HEK293 (cell line): ENCODE results near the gene PPIL3.

Experiments
- CTCF ChIA-PET: fragments of 350-600 bp; formaldehyde crosslinking; extraction: SDS; loops from one replicate; lab custom pipeline; 2021; ENCODE audit warnings: antibody characterized with exemption; lab: Yijun Ruan, JAX
- POLR2A ChIA-PET: fragments of 300-600 bp; formaldehyde crosslinking; extraction: SDS; loops from one replicate; lab custom pipeline; 2020; ENCODE audit warnings: antibody characterized with exemption, inconsistent platforms; lab: Yijun Ruan, JAX
- H3K27ac ChIP-seq: fragments of 200-500 bp; sonication (Bioruptor generic); 2 replicates; pipeline ENCODE4 v1.5.1; 2014; ENCODE audit warnings: low read depth, low read length, control low read depth, inconsistent platforms; ENCODE audit errors: extremely low read depth
- H3K36me3 ChIP-seq, 2 experiments: fragments of 200-500 bp in 1 of 2; sonication (Bioruptor generic) in 1 of 2; 1 replicate in 1 of 2; 2 replicates in 1 of 2; pipeline ENCODE4 v1.5.1; 2014 to 2017; ENCODE audit warnings: inconsistent platforms in 2 of 2, low read length in 2 of 2; ENCODE audit not compliant: control insufficient read depth in 2 of 2, insufficient read depth in 1 of 2
- H3K4me1 ChIP-seq: fragments of 200-500 bp; sonication (Bioruptor generic); 2 replicates; pipeline ENCODE4 v1.5.1; 2014; ENCODE audit warnings: mild to moderate bottlenecking, low read length, inconsistent platforms; ENCODE audit not compliant: control insufficient read depth, insufficient read depth
- H3K4me3 ChIP-seq: 2 replicates; pipeline ENCODE4 v1.5.1; 2011; ENCODE audit warnings: low read depth, mild to moderate bottlenecking, control low read depth, low read length, moderate library complexity
- H3K9me3 ChIP-seq: fragments of 200-500 bp; sonication (Bioruptor generic); 2 replicates; pipeline ENCODE4 v1.5.1; 2014; ENCODE audit warnings: low read depth, low read length, inconsistent platforms; ENCODE audit not compliant: control insufficient read depth, insufficient read depth
- BCL11B ChIP-seq: fragments of 450-650 bp; formaldehyde crosslinking; IDR thresholded peaks from 2 replicates; pipeline ENCODE4 v1.5.1; 2016; ENCODE audit warnings: low read depth, missing biosample characterization, missing genetic modification characterization
- RBAK ChIP-seq: fragments of 450-650 bp; formaldehyde crosslinking; IDR thresholded peaks from 2 replicates; pipeline ENCODE4 v1.5.1; 2016; ENCODE audit warnings: missing biosample characterization, missing genetic modification characterization
- SCRT1 ChIP-seq: fragments of 450-650 bp; formaldehyde crosslinking; IDR thresholded peaks from 2 replicates; pipeline ENCODE4 v1.5.1; 2016; ENCODE audit warnings: missing biosample characterization, missing genetic modification characterization, borderline replicate concordance
- SETDB1 ChIP-seq: IDR thresholded peaks from one replicate; pipeline ENCODE4 v1.6.1; 2017; ENCODE audit warnings: mild to moderate bottlenecking, low read length, moderate library complexity, mixed read lengths; ENCODE audit not compliant: insufficient read length
- ZFP37 ChIP-seq: fragments of 450-650 bp; formaldehyde crosslinking; IDR thresholded peaks from 2 replicates; pipeline ENCODE4 v1.5.1; 2016; ENCODE audit warnings: missing biosample characterization, missing genetic modification characterization
- ZFP69B ChIP-seq: fragments of 450-650 bp; formaldehyde crosslinking; IDR thresholded peaks from 2 replicates; pipeline ENCODE4 v1.5.1; 2016; ENCODE audit warnings: missing biosample characterization, missing genetic modification characterization
- ZNF114 ChIP-seq: fragments of 450-650 bp; formaldehyde crosslinking; IDR thresholded peaks from 2 replicates; pipeline ENCODE4 v1.5.0; 2017; ENCODE audit warnings: missing biosample characterization, missing genetic modification characterization
- ZNF146 ChIP-seq: fragments of 450-650 bp; formaldehyde crosslinking; IDR thresholded peaks from 2 replicates; pipeline ENCODE4 v1.5.1; 2016; ENCODE audit warnings: missing biosample characterization, missing genetic modification characterization
- ZNF223 ChIP-seq: fragments of 450-650 bp; formaldehyde crosslinking; IDR thresholded peaks from 2 replicates; pipeline ENCODE4 v1.5.1; 2016; ENCODE audit warnings: missing biosample characterization, missing genetic modification characterization
- ZNF426 ChIP-seq: fragments of 450-650 bp; formaldehyde crosslinking; IDR thresholded peaks from 2 replicates; pipeline ENCODE4 v1.5.1; 2017; ENCODE audit warnings: missing biosample characterization, missing genetic modification characterization, mild to moderate bottlenecking, inconsistent platforms, moderate library complexity
- ZNF521 ChIP-seq: fragments of 450-650 bp; formaldehyde crosslinking; IDR thresholded peaks from 2 replicates; pipeline ENCODE4 v1.5.1; 2017; ENCODE audit warnings: missing biosample characterization, mild to moderate bottlenecking, missing genetic modification characterization
- ZNF549 ChIP-seq: fragments of 450-650 bp; IDR thresholded peaks from 2 replicates; pipeline ENCODE4 v1.5.1; 2018; ENCODE audit warnings: missing biosample characterization, missing genetic modification characterization, mild to moderate bottlenecking, inconsistent platforms, moderate library complexity
- ZNF654 ChIP-seq: fragments of 450-650 bp; formaldehyde crosslinking; IDR thresholded peaks from 2 replicates; pipeline ENCODE4 v1.5.1; 2016; ENCODE audit warnings: low read depth, missing biosample characterization, missing genetic modification characterization
- TF ChIP-seq, protein P1 (sequence below): fragments of 450-650 bp; formaldehyde crosslinking; IDR thresholded peaks from 2 replicates; pipeline ENCODE4 v1.5.1; 2016; ENCODE audit warnings: missing biosample characterization, missing genetic modification characterization
- TF ChIP-seq, protein P2 (sequence below): fragments of 450-650 bp; formaldehyde crosslinking; IDR thresholded peaks from 2 replicates; pipeline ENCODE4 v1.5.1; 2017; ENCODE audit warnings: missing biosample characterization, missing genetic modification characterization
- TF ChIP-seq, protein P3 (sequence below): fragments of 450-650 bp; formaldehyde crosslinking; conservative IDR thresholded peaks from 2 replicates; pipeline ENCODE4 v1.5.1; 2016; ENCODE audit warnings: low read depth, missing biosample characterization, missing genetic modification characterization

Gene PPIL3

DNA sequence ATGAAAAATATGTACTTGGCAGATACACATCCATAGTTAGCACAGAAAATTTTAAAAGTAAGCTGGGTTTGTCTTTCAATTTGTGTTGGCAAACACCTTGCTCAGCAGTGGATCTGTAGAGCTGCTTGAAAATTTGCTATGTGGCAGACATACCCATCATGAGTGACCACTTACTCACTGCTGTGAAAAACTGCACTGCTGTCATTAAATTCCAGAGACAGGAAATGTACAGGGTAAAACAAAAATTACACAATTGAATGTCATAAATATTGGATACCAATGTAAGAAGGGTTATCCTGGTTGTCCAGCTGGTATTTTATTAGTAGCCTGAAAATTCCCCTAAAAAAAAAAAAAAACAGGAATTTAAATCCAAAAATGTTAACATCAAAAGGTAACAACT lies 24.8 kb upstream of the PPIL3 start:
- ChIA-PET CTCF (interaction anchor here (0.6 to 2.0 kb wide), 4 partner anchors 8 to 155 kb away, joined by 3 to 9 read pairs (median 5); no protein-coding TSS in a partner anchor), POLR2A (interaction anchor here (0.7 kb wide), 1 partner anchor 926 kb away, joined by 6 read pairs; no protein-coding TSS in a partner anchor)
- Histone ChIP-seq H3K27ac (no peak overlapping the region), H3K9me3 (no peaks in the 10 kb centered on the region), H3K4me3 (no peak overlapping the region), H3K36me3 (peaks cover 82 to 84% of the 10 kb centered on the region in 2 experiments), H3K4me1 (no peaks in the 10 kb centered on the region)
- TF ChIP-seq ZNF549 (tag by site-specific recombination) = no peak
- no peak for TF ChIP-seq ZFP69B (tag by site-specific recombination)
- TF ChIP-seq, protein P1, sequence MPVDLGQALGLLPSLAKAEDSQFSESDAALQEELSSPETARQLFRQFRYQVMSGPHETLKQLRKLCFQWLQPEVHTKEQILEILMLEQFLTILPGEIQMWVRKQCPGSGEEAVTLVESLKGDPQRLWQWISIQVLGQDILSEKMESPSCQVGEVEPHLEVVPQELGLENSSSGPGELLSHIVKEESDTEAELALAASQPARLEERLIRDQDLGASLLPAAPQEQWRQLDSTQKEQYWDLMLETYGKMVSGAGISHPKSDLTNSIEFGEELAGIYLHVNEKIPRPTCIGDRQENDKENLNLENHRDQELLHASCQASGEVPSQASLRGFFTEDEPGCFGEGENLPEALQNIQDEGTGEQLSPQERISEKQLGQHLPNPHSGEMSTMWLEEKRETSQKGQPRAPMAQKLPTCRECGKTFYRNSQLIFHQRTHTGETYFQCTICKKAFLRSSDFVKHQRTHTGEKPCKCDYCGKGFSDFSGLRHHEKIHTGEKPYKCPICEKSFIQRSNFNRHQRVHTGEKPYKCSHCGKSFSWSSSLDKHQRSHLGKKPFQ (tag by site-specific recombination) = no peak
- TF ChIP-seq BCL11B = no peak
- TF ChIP-seq ZNF521 (tag by site-specific recombination) = no peak
- TF ChIP-seq SCRT1 (tag by site-specific recombination) = no peak
- no peak for TF ChIP-seq ZNF426 (tag by site-specific recombination)
- no peak for TF ChIP-seq ZFP37 (tag by site-specific recombination)
- no peak for TF ChIP-seq ZNF146 (tag by site-specific recombination)
- no peak for TF ChIP-seq RBAK (tag by site-specific recombination)
- TF ChIP-seq, protein P2, sequence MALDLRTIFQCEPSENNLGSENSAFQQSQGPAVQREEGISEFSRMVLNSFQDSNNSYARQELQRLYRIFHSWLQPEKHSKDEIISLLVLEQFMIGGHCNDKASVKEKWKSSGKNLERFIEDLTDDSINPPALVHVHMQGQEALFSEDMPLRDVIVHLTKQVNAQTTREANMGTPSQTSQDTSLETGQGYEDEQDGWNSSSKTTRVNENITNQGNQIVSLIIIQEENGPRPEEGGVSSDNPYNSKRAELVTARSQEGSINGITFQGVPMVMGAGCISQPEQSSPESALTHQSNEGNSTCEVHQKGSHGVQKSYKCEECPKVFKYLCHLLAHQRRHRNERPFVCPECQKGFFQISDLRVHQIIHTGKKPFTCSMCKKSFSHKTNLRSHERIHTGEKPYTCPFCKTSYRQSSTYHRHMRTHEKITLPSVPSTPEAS (tag by site-specific recombination) = no peak
- TF ChIP-seq, protein P3, sequence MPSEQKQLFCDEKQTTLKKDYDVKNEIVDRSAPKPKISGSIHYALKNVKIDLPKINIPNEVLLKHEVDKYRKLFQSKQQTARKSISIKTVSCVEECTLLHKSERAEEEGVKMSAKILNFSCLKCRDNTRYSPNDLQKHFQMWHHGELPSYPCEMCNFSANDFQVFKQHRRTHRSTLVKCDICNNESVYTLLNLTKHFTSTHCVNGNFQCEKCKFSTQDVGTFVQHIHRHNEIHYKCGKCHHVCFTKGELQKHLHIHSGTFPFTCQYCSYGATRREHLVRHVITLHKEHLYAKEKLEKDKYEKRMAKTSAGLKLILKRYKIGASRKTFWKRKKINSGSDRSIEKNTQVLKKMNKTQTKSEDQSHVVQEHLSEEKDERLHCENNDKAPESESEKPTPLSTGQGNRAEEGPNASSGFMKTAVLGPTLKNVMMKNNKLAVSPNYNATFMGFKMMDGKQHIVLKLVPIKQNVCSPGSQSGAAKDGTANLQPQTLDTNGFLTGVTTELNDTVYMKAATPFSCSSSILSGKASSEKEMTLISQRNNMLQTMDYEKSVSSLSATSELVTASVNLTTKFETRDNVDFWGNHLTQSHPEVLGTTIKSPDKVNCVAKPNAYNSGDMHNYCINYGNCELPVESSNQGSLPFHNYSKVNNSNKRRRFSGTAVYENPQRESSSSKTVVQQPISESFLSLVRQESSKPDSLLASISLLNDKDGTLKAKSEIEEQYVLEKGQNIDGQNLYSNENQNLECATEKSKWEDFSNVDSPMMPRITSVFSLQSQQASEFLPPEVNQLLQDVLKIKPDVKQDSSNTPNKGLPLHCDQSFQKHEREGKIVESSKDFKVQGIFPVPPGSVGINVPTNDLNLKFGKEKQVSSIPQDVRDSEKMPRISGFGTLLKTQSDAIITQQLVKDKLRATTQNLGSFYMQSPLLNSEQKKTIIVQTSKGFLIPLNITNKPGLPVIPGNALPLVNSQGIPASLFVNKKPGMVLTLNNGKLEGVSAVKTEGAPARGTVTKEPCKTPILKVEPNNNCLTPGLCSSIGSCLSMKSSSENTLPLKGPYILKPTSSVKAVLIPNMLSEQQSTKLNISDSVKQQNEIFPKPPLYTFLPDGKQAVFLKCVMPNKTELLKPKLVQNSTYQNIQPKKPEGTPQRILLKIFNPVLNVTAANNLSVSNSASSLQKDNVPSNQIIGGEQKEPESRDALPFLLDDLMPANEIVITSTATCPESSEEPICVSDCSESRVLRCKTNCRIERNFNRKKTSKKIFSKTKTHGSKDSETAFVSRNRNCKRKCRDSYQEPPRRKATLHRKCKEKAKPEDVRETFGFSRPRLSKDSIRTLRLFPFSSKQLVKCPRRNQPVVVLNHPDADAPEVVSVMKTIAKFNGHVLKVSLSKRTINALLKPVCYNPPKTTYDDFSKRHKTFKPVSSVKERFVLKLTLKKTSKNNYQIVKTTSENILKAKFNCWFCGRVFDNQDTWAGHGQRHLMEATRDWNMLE (tag by site-specific recombination) = no peak

DNA sequence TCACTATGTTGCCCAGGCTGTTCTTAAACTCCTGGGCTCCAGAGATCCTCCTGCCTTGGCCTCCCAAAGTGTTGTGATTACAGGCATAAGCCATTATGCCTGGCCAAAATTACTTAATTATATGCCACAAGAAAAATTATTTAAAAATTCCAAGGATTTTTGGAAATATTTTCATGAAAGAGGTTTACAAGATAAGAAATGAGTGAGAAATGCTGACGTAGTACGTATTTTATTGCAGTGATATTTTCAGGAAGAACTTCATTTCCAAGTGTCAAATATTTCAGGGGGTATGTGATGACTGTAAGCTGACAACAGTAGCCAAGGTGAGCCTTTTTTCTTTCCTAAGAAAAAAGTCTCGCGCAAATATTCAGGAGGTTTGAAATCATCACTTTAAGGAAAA lies 21.1 kb upstream of the PPIL3 start:
- H3K36me3 ChIP-seq = peaks cover 76 to 83% of the 10 kb centered on the region in 2 experiments
- ChIA-PET CTCF (interaction anchor here (0.7 kb wide), 1 partner anchor 267 kb away, joined by 3 read pairs; no protein-coding TSS in a partner anchor), POLR2A (no interaction called here)
- no peak overlapping the region for H3K4me3 ChIP-seq
- no peaks in the 10 kb centered on the region for H3K4me1 ChIP-seq
- no peaks in the 10 kb centered on the region for H3K9me3 ChIP-seq
- no peak overlapping the region for H3K27ac ChIP-seq
- TF ChIP-seq ZNF223 (tag by site-specific recombination) (no peak), ZNF114 (tag by site-specific recombination) (no peak), SETDB1 (no peak), ZNF654 (tag by site-specific recombination) (no peak)
